Midbrain (tissue), 1 donor: Measurements from ENCODE around the gene OR10X1.

Source experiments
- DNase-seq: peaks from one replicate; lab custom pipeline; 2025; lab: John Stamatoyannopoulos, UW

OR10X1 gene

GRCh38 chr1:158579733-158580132 is at the start of gene OR10X1:
TSS of gene OR10X1 (minus strand) at chr1:158579899. CDS start at chr1:158579899, 0 bp downstream.
- DNase-seq = no peak

- DNase-seq = no peak
Observed at GRCh38 chr1:158613764-158614163, 34.1 kb upstream of the OR10X1 start.

GRCh38 chr1:158611916-158612315 is 32.2 kb upstream of the OR10X1 start:
- no peak for DNase-seq

- no peak for DNase-seq
Observed at GRCh38 chr1:158607296-158607695, 27.6 kb upstream of the OR10X1 start.

- no peak for DNase-seq
Observed at GRCh38 chr1:158604968-158605367, 25.3 kb upstream of the OR10X1 start, which contains the start of gene OR10Z1. TSS of gene OR10Z1 (plus strand) at chr1:158605268. CDS start at chr1:158606439, 1,171 bp downstream.

GRCh38 chr1:158600735-158601134 is 21.0 kb upstream of the OR10X1 start:
- no peak for DNase-seq

- DNase-seq = no peak
Observed at GRCh38 chr1:158586942-158587341, 7.2 kb upstream of the OR10X1 start.

- no peak for DNase-seq
Observed at GRCh38 chr1:158583962-158584361, 4.3 kb upstream of the OR10X1 start.

- DNase-seq = no peak
Observed at GRCh38 chr1:158577561-158577960, 2.1 kb downstream of the OR10X1 start.

- no peak for DNase-seq
Observed at GRCh38 chr1:158572226-158572625, 7.5 kb downstream of the OR10X1 start.

- no peak for DNase-seq
Observed at GRCh38 chr1:158570480-158570879, 9.2 kb downstream of the OR10X1 start, which contains the start of gene OR6P1. TSS of gene OR6P1 (minus strand) at chr1:158570580. CDS start at chr1:158563604, 6,976 bp downstream.

GRCh38 chr1:158564608-158565007 is 15.1 kb downstream of the OR10X1 start:
- DNase-seq = no peak

GRCh38 chr1:158563853-158564252 is 15.8 kb downstream of the OR10X1 start:
- no peak for DNase-seq

GRCh38 chr1:158559696-158560095 is 20.0 kb downstream of the OR10X1 start:
- DNase-seq = no peak

- DNase-seq = no peak
Observed at GRCh38 chr1:158554352-158554751, 25.3 kb downstream of the OR10X1 start, which contains the start of gene OR6Y1. TSS of gene OR6Y1 (minus strand) at chr1:158554405. CDS start at chr1:158548105, 6,300 bp downstream.

- DNase-seq = no peak
Observed at GRCh38 chr1:158552296-158552695, 27.4 kb downstream of the OR10X1 start.

GRCh38 chr1:158547533-158547932 is 32.2 kb downstream of the OR10X1 start:
- no peak for DNase-seq

- no peak for DNase-seq
Observed at GRCh38 chr1:158537609-158538008, 42.1 kb downstream of the OR10X1 start.

- DNase-seq = no peak
Observed at GRCh38 chr1:158534496-158534895, 45.2 kb downstream of the OR10X1 start.
